WTC11 (cell line): ENCODE measurements around the gene LITAFD.

Experiments used
- ATF1 ChIP-seq: sonication (generic); formaldehyde crosslinking; IDR thresholded peaks from 2 replicates; pipeline ENCODE4 v1.8.1; 2023; ENCODE audit warnings: mild to moderate bottlenecking, moderate library complexity, missing genetic modification reagents
- CTCF ChIP-seq: fragments of 200-600 bp; IDR thresholded peaks from 2 replicates; pipeline ENCODE4 v1.8.0; 2022; ENCODE audit warnings: antibody characterized with exemption
- TF ChIP-seq, protein P1 (sequence below): sonication (generic); formaldehyde crosslinking; conservative IDR thresholded peaks from 2 replicates; pipeline ENCODE4 v1.8.1; 2022; ENCODE audit warnings: mild to moderate bottlenecking, missing genetic modification reagents
- TF ChIP-seq, protein P2 (sequence below): sonication (generic); formaldehyde crosslinking; IDR thresholded peaks from 2 replicates; pipeline ENCODE4 v1.8.1; 2022; ENCODE audit warnings: low read depth, missing genetic modification reagents, borderline replicate concordance

DNA sequence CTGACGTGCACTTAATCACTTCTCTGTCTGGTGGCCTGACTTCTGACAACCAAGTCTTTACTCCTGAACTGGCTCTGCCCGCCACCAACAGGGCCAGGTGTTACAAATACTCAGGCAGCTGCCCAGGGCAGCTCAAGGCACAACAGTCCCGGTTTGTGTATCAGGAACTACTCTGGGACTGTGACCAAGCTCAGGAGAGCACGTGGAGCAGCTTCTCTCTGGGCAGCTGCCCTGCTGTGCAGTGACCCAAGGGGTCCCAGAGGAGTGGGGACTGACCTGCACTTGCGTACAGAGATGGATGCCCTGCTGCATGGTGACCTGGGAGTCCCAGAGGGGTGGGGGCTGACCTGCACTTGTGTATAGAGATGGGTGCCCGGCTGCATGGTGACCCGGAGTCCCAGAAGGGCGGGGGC is 21.9 kb downstream of the LITAFD start:
- TF ChIP-seq, protein P1, sequence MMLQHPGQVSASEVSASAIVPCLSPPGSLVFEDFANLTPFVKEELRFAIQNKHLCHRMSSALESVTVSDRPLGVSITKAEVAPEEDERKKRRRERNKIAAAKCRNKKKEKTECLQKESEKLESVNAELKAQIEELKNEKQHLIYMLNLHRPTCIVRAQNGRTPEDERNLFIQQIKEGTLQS (CRISPR knock-in tag): no peak
- TF ChIP-seq ATF1 (CRISPR knock-in tag): no peak
- TF ChIP-seq, protein P2, sequence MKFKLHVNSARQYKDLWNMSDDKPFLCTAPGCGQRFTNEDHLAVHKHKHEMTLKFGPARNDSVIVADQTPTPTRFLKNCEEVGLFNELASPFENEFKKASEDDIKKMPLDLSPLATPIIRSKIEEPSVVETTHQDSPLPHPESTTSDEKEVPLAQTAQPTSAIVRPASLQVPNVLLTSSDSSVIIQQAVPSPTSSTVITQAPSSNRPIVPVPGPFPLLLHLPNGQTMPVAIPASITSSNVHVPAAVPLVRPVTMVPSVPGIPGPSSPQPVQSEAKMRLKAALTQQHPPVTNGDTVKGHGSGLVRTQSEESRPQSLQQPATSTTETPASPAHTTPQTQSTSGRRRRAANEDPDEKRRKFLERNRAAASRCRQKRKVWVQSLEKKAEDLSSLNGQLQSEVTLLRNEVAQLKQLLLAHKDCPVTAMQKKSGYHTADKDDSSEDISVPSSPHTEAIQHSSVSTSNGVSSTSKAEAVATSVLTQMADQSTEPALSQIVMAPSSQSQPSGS: no peak
- no peak for TF ChIP-seq CTCF
